ENCODE results near the gene GPC3.

- TF ChIP-seq ZFX (IDR thresholded peaks at IDR 0.05) (no peak), CTCF (conservative IDR thresholded peaks at IDR 0.05) (no peak)
Observed at GRCh38 chrX:133818019-133818418, 167.4 kb downstream of the GPC3 start.

All from C4-2B (cell line).